Measurements from ENCODE around the gene SCD.
"Not testable (repeated sequence)": the region's sequence is repeated elsewhere in the genome, so short reads cannot be mapped to it uniquely, and the experiment has no call there.

The SCD gene

DNA sequence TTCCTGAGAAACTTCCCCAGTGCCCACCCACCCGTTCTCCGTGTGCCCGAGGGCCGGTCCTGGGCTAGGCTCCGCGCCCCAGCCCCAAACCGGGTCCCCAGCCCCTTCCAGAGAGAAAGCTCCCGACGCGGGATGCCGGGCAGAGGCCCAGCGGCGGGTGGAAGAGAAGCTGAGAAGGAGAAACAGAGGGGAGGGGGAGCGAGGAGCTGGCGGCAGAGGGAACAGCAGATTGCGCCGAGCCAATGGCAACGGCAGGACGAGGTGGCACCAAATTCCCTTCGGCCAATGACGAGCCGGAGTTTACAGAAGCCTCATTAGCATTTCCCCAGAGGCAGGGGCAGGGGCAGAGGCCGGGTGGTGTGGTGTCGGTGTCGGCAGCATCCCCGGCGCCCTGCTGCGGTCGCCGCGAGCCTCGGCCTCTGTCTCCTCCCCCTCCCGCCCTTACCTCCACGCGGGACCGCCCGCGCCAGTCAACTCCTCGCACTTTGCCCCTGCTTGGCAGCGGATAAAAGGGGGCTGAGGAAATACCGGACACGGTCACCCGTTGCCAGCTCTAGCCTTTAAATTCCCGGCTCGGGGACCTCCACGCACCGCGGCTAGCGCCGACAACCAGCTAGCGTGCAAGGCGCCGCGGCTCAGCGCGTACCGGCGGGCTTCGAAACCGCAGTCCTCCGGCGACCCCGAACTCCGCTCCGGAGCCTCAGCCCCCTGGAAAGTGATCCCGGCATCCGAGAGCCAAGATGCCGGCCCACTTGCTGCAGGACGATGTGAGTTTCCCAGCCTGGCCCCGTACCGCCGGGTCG, at the start of gene SCD:
TSS of gene SCD (plus strand) at position 469 of the 803 bp plus-strand sequence. CDS start at position 741, 272 bp downstream.
- Histone ChIP-seq H3K36me3 (ENCODE audit: insufficient read depth, low read length) (no peaks in the 10 kb centered on the region), H3K9me3 (ENCODE audit: low read length) (no peaks in the 10 kb centered on the region), H3K9ac (ENCODE audit: low read length) (peak within 1 kb of the TSS; percentile 11), H3K27me3 (ENCODE audit: control insufficient read depth in 1 of 2, insufficient read depth in 2 of 2, low read length in 2 of 2) (peaks cover 19 to 28% of the 10 kb centered on the region in 2 donors), H3K4me3 (ENCODE audit: low read depth in 1 of 2, low read length in 2 of 2) (peak within 1 kb of the TSS; percentile 47 to 60), H3K4me1 (ENCODE audit: insufficient read depth, low read length) (peaks cover 5% of the 10 kb centered on the region), H3K27ac (ENCODE audit: low read depth, low read length) (no peak within 1 kb of the TSS)

DNA sequence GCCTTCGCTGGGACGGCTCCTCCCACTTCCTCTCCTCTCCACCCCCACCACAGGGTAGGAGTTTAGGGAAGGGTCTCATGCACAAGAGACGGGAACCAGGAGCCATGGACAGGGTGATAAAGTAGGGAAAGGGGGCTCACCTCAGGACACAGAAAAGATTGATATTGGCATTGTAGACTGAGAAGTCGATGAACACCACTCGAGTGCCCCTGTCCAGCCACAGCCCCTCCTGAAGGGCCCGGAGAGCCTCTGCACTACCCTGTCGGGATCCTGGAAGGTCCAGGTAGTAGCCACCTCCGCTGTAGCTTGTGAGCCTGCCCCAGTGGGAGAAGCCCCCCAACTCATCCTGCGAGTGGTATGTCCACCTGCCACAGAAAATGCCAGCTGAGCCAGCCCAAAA, 49.8 kb upstream of the SCD start:
- no peaks in the 10 kb centered on the region for H3K36me3 ChIP-seq (ENCODE audit: insufficient read depth, low read length)
- H3K9ac ChIP-seq (ENCODE audit: low read length) = no peak overlapping the region
- H3K27me3 ChIP-seq (ENCODE audit: control insufficient read depth in 1 of 2, insufficient read depth in 2 of 2, low read length in 2 of 2) = no peaks in the 10 kb centered on the region
- H3K4me1 ChIP-seq (ENCODE audit: insufficient read depth, low read length) = no peaks in the 10 kb centered on the region
- H3K27ac ChIP-seq (ENCODE audit: low read depth, low read length) = no peak overlapping the region
- H3K4me3 ChIP-seq (ENCODE audit: low read depth in 1 of 2, low read length in 2 of 2) = no peak overlapping the region
- no peaks in the 10 kb centered on the region for H3K9me3 ChIP-seq (ENCODE audit: low read length)

DNA sequence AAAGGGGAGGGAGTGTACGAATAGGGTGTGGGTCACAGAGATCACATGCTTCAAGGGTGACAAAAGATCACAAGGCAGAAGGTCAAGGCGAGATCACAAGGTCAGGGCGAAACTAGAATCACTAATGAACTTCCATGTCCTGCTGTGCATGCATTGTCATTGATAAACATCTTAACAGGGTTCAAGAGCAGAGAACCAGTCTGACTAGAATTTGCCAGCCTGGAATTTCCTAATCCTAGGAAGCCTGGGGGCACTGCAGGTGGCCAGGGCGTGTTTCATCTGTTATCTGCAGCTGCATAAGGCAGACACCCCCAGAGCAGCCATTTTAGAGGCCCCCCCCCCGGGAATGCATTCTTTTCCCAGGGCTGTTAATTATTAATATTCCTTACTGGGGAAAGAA, 45.9 kb upstream of the SCD start:
- not testable (repeated sequence) for H3K4me1 ChIP-seq (ENCODE audit: insufficient read depth, low read length)

DNA sequence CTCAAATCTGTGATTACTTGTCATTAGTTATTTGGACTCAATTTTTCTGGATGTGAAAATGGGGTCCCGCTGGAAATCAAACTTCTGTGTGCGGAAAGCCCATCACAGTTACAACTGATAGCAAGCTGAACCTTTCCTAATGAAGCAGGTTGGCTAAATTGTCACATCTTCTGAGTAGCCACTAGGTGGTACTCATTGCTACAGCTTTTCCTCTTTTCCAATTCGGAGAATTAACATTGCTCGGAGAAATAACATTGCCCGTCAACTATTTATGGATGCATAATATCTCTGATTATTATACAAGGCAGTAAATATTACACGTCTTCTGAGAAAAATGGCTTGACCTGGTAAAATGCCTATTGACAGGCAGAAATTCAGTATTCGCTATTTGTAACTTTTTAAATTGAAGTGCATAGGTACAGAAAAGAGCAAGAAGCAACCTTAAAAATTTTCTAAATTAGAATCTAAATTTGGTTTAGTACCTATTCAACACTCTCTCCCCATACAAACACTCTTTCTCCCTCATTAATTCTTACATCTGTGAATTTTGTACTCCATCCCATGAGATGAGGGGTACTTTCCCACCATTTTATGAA, 43.2 kb upstream of the SCD start:
- H3K9me3 ChIP-seq (ENCODE audit: low read length) = no peaks in the 10 kb centered on the region
- no peaks in the 10 kb centered on the region for H3K36me3 ChIP-seq (ENCODE audit: insufficient read depth, low read length)
- H3K27me3 ChIP-seq (ENCODE audit: control insufficient read depth in 1 of 2, insufficient read depth in 2 of 2, low read length in 2 of 2) = no peaks in the 10 kb centered on the region
- H3K27ac ChIP-seq (ENCODE audit: low read depth, low read length) = no peak overlapping the region
- H3K4me1 ChIP-seq (ENCODE audit: insufficient read depth, low read length) = no peaks in the 10 kb centered on the region
- H3K4me3 ChIP-seq (ENCODE audit: low read depth in 1 of 2, low read length in 2 of 2) = no peak overlapping the region
- H3K9ac ChIP-seq (ENCODE audit: low read length) = no peak overlapping the region

More for the DNA sequence above, 45.9 kb upstream of the SCD start:
- not testable (repeated sequence) for H3K4me3 ChIP-seq (ENCODE audit: low read depth in 1 of 2, low read length in 2 of 2); H3K9ac ChIP-seq (ENCODE audit: low read length); H3K27ac ChIP-seq (ENCODE audit: low read depth, low read length); H3K36me3 ChIP-seq (ENCODE audit: insufficient read depth, low read length); H3K9me3 ChIP-seq (ENCODE audit: low read length); H3K27me3 ChIP-seq (ENCODE audit: control insufficient read depth in 1 of 2, insufficient read depth in 2 of 2, low read length in 2 of 2)

GRCh38 chr10:100304414-100304813, 42.6 kb upstream of the SCD start:
- Histone ChIP-seq H3K27ac (ENCODE audit: low read depth, low read length) (no peak overlapping the region), H3K36me3 (ENCODE audit: insufficient read depth, low read length) (no peaks in the 10 kb centered on the region), H3K4me1 (ENCODE audit: insufficient read depth, low read length) (no peaks in the 10 kb centered on the region), H3K27me3 (ENCODE audit: control insufficient read depth in 1 of 2, insufficient read depth in 2 of 2, low read length in 2 of 2) (no peaks in the 10 kb centered on the region), H3K9me3 (ENCODE audit: low read length) (no peaks in the 10 kb centered on the region), H3K4me3 (ENCODE audit: low read depth in 1 of 2, low read length in 2 of 2) (no peak overlapping the region), H3K9ac (ENCODE audit: low read length) (no peak overlapping the region)

- H3K4me1 ChIP-seq (ENCODE audit: insufficient read depth, low read length) = no peaks in the 10 kb centered on the region
- no peak overlapping the region for H3K27ac ChIP-seq (ENCODE audit: low read depth, low read length)
- no peaks in the 10 kb centered on the region for H3K27me3 ChIP-seq (ENCODE audit: control insufficient read depth in 1 of 2, insufficient read depth in 2 of 2, low read length in 2 of 2)
- no peaks in the 10 kb centered on the region for H3K36me3 ChIP-seq (ENCODE audit: insufficient read depth, low read length)
- no peak overlapping the region for H3K9ac ChIP-seq (ENCODE audit: low read length)
- no peaks in the 10 kb centered on the region for H3K9me3 ChIP-seq (ENCODE audit: low read length)
- no peak overlapping the region for H3K4me3 ChIP-seq (ENCODE audit: low read depth in 1 of 2, low read length in 2 of 2)
Observed at GRCh38 chr10:100306861-100307260, 40.2 kb upstream of the SCD start.

GRCh38 chr10:100307684-100308083, 39.3 kb upstream of the SCD start:
- no peaks in the 10 kb centered on the region for H3K9me3 ChIP-seq (ENCODE audit: low read length)
- H3K4me3 ChIP-seq (ENCODE audit: low read depth in 1 of 2, low read length in 2 of 2) = no peak overlapping the region
- no peaks in the 10 kb centered on the region for H3K27me3 ChIP-seq (ENCODE audit: control insufficient read depth in 1 of 2, insufficient read depth in 2 of 2, low read length in 2 of 2)
- H3K36me3 ChIP-seq (ENCODE audit: insufficient read depth, low read length) = no peaks in the 10 kb centered on the region
- no peak overlapping the region for H3K27ac ChIP-seq (ENCODE audit: low read depth, low read length)
- H3K4me1 ChIP-seq (ENCODE audit: insufficient read depth, low read length) = no peaks in the 10 kb centered on the region
- H3K9ac ChIP-seq (ENCODE audit: low read length) = no peak overlapping the region

GRCh38 chr10:100311298-100311697, 35.7 kb upstream of the SCD start:
- Histone ChIP-seq H3K36me3 (ENCODE audit: insufficient read depth, low read length) (no peaks in the 10 kb centered on the region), H3K9me3 (ENCODE audit: low read length) (no peaks in the 10 kb centered on the region), H3K4me3 (ENCODE audit: low read depth in 1 of 2, low read length in 2 of 2) (no peak overlapping the region), H3K27ac (ENCODE audit: low read depth, low read length) (no peak overlapping the region), H3K9ac (ENCODE audit: low read length) (no peak overlapping the region), H3K4me1 (ENCODE audit: insufficient read depth, low read length) (no peaks in the 10 kb centered on the region), H3K27me3 (ENCODE audit: control insufficient read depth in 1 of 2, insufficient read depth in 2 of 2, low read length in 2 of 2) (no peaks in the 10 kb centered on the region)

- no peaks in the 10 kb centered on the region for H3K27me3 ChIP-seq (ENCODE audit: control insufficient read depth in 1 of 2, insufficient read depth in 2 of 2, low read length in 2 of 2)
- H3K36me3 ChIP-seq (ENCODE audit: insufficient read depth, low read length) = no peaks in the 10 kb centered on the region
- no peaks in the 10 kb centered on the region for H3K9me3 ChIP-seq (ENCODE audit: low read length)
- no peaks in the 10 kb centered on the region for H3K4me1 ChIP-seq (ENCODE audit: insufficient read depth, low read length)
- no peak overlapping the region for H3K27ac ChIP-seq (ENCODE audit: low read depth, low read length)
- H3K9ac ChIP-seq (ENCODE audit: low read length) = no peak overlapping the region
- H3K4me3 ChIP-seq (ENCODE audit: low read depth in 1 of 2, low read length in 2 of 2) = no peak overlapping the region
Observed at GRCh38 chr10:100315615-100316014, 31.4 kb upstream of the SCD start.

- no peaks in the 10 kb centered on the region for H3K4me1 ChIP-seq (ENCODE audit: insufficient read depth, low read length)
- no peak overlapping the region for H3K27ac ChIP-seq (ENCODE audit: low read depth, low read length)
- H3K4me3 ChIP-seq (ENCODE audit: low read depth in 1 of 2, low read length in 2 of 2) = no peak overlapping the region
- H3K27me3 ChIP-seq (ENCODE audit: control insufficient read depth in 1 of 2, insufficient read depth in 2 of 2, low read length in 2 of 2) = no peaks in the 10 kb centered on the region
- no peaks in the 10 kb centered on the region for H3K9me3 ChIP-seq (ENCODE audit: low read length)
- no peak overlapping the region for H3K9ac ChIP-seq (ENCODE audit: low read length)
- H3K36me3 ChIP-seq (ENCODE audit: insufficient read depth, low read length) = no peaks in the 10 kb centered on the region
Observed at GRCh38 chr10:100318207-100318606, 28.8 kb upstream of the SCD start.

- Histone ChIP-seq H3K9ac (ENCODE audit: low read length) (no peak overlapping the region), H3K27ac (ENCODE audit: low read depth, low read length) (no peak overlapping the region), H3K36me3 (ENCODE audit: insufficient read depth, low read length) (no peaks in the 10 kb centered on the region), H3K9me3 (ENCODE audit: low read length) (no peaks in the 10 kb centered on the region), H3K27me3 (ENCODE audit: control insufficient read depth in 1 of 2, insufficient read depth in 2 of 2, low read length in 2 of 2) (no peaks in the 10 kb centered on the region), H3K4me1 (ENCODE audit: insufficient read depth, low read length) (no peaks in the 10 kb centered on the region), H3K4me3 (ENCODE audit: low read depth in 1 of 2, low read length in 2 of 2) (no peak overlapping the region)
Observed at GRCh38 chr10:100319707-100320402, 27.2 kb upstream of the SCD start.
